ENCODE results near the gene GDF15. TPM values are rescaled to one million over a fixed set of nuclear protein-coding genes. Genes with fewer than 3 reads are reported as not detected.

GDF15 gene
- total and polyA plus RNA-seq, 12 donors = 0.33 to 29.2 (median 4.5) TPM

GRCh38 chr19:18417250-18418028 is 31.5 kb downstream of the GDF15 start:
- Histone ChIP-seq H3K9me3 (replicated peaks in 1 of 3) (no peaks in the 10 kb centered on the region), H3K4me3 (peak overlapping the region in 1 of 4 donors; percentile 50), H3K36me3 (replicated peaks in 1 of 2) (no peaks in the 10 kb centered on the region), H3K27ac (peak overlapping the region; percentile 72 to 92 (median 85)), H3K4me1 (replicated peaks in 1 of 2) (peaks cover 38 to 57% of the 10 kb centered on the region in 2 donors), H3K27me3 (no peaks in the 10 kb centered on the region)
- DNase-seq = peak; percentile 71 to 78 (median 72)
- 0 to 1% (median 0%) methylated on average over 1 to 53 of the region's 53 CpGs for WGBS, 4 donors
- intact Hi-C loops (cut with DNase I) = no loop called here
- no peak for TF ChIP-seq CTCF (IDR thresholded peaks at IDR 0.05)
- peak in 1 of 2 donors; percentile 15 for TF ChIP-seq POLR2A (IDR thresholded peaks at IDR 0.05)

- Histone ChIP-seq H3K36me3 (replicated peaks in 1 of 2) (no peaks in the 10 kb centered on the region), H3K27ac (peak overlapping the region in 4 of 5 donors; percentile 53 to 92 (median 86)), H3K27me3 (no peaks in the 10 kb centered on the region), H3K4me1 (replicated peaks in 1 of 2) (peaks cover 38 to 57% of the 10 kb centered on the region in 2 donors), H3K9me3 (replicated peaks in 1 of 3) (no peaks in the 10 kb centered on the region), H3K4me3 (peak overlapping the region in 1 of 4 donors; percentile 50)
- WGBS, 4 donors = 6 to 10% (median 9%) methylated on average over 23 to 30 of the region's 30 CpGs; no CpG with 5 or more reads in 1 of the 4 donors
- intact Hi-C loops (cut with DNase I) = no loop called here
- TF ChIP-seq CTCF (IDR thresholded peaks at IDR 0.05) (no peak), POLR2A (IDR thresholded peaks at IDR 0.05) (no peak)
- DNase-seq = peak in 5 of 7 donors; percentile 51 to 78 (median 60)
Measured at GRCh38 chr19:18418029-18418482, 32.1 kb downstream of the GDF15 start.

- no peaks in the 10 kb centered on the region for H3K36me3 ChIP-seq (replicated peaks in 1 of 2)
- no peak for TF ChIP-seq POLR2A (IDR thresholded peaks at IDR 0.05)
- no peak for TF ChIP-seq CTCF (IDR thresholded peaks at IDR 0.05)
- peak overlapping the region in 4 of 5 donors; percentile 53 to 92 (median 86) for H3K27ac ChIP-seq
- no peaks in the 10 kb centered on the region for H3K27me3 ChIP-seq
- peak overlapping the region in 1 of 4 donors; percentile 92 for H3K4me3 ChIP-seq
- H3K9me3 ChIP-seq (replicated peaks in 1 of 3) = no peaks in the 10 kb centered on the region
- 13 to 35% (median 23%) methylated on average over 4 to 39 of the region's 39 CpGs for WGBS, 4 donors
- intact Hi-C loops (cut with DNase I) = no loop called here
- peaks cover 38 to 57% of the 10 kb centered on the region in 2 donors for H3K4me1 ChIP-seq (replicated peaks in 1 of 2)
- DNase-seq = peak in 6 of 7 donors; percentile 47 to 82 (median 61)
Measured at GRCh38 chr19:18418483-18419194, 32.7 kb downstream of the GDF15 start.

- intact Hi-C loops (cut with DNase I) = no loop called here
- Histone ChIP-seq H3K27me3 (no peaks in the 10 kb centered on the region), H3K36me3 (replicated peaks in 1 of 2) (no peaks in the 10 kb centered on the region), H3K4me1 (replicated peaks in 1 of 2) (peaks cover 38 to 56% of the 10 kb centered on the region in 2 donors), H3K4me3 (peak within 1 kb of the TSS in 3 of 4 donors; percentile 1 to 92 (median 11)), H3K9me3 (replicated peaks in 1 of 3) (no peaks in the 10 kb centered on the region), H3K27ac (peak within 1 kb of the TSS in 4 of 5 donors; percentile 53 to 92 (median 86))
- TF ChIP-seq CTCF (IDR thresholded peaks at IDR 0.05) (peak in 3 of 6 experiments; percentile 43 to 69 (median 53)), POLR2A (IDR thresholded peaks at IDR 0.05) (peak; percentile 27 to 51)
- 1% methylated on average over 40 to 80 of the region's 80 CpGs; no CpG with 5 or more reads in 2 of the 4 donors for WGBS, 4 donors
- DNase-seq = peak; percentile 60 to 81 (median 68)
Measured at GRCh38 chr19:18419195-18419698, 33.3 kb downstream of the GDF15 start, which contains the start of gene SSBP4. Gene SSBP4, plus strand, starts transcription at chr19:18419398. Its CDS starts 251 bp downstream, at chr19:18419649.

Data from adrenal gland (tissue), 12 donors.